Measurements from ENCODE around the gene ZNF561.
A peak's percentile ranks its signal among the peaks of the same experiment; 100 is the strongest.
"Not testable (repeated sequence)": the region's sequence is repeated elsewhere in the genome, so short reads cannot be mapped to it uniquely, and the experiment has no call there.

The ZNF561 gene

GRCh38 chr19:9597027-9597426 lies 24.0 kb downstream of the ZNF561 start:
- no peak for ATAC-seq
- TF ChIP-seq ZNF8 (CRISPR knock-in tag; IDR thresholded peaks at IDR 0.05) (no peak), ISL1 (CRISPR knock-in tag; IDR thresholded peaks at IDR 0.05) (no peak), RARB (CRISPR knock-in tag; IDR thresholded peaks at IDR 0.05) (no peak), ZFP3 (CRISPR knock-in tag; IDR thresholded peaks at IDR 0.05) (no peak)

GRCh38 chr19:9586764-9587163 lies 34.3 kb downstream of the ZNF561 start:
- peak; percentile 59 for ATAC-seq
- TF ChIP-seq ZFP3 (CRISPR knock-in tag; IDR thresholded peaks at IDR 0.05) = no peak
- TF ChIP-seq CREB5 (CRISPR knock-in tag; IDR thresholded peaks at IDR 0.05; ENCODE audit: low read depth) = no peak
- TF ChIP-seq OSR1 (CRISPR knock-in tag; IDR thresholded peaks at IDR 0.05) = no peak
- TF ChIP-seq ZNF565 (CRISPR knock-in tag; conservative IDR thresholded peaks at IDR 0.05; ENCODE audit: low read depth) = no peak
- TF ChIP-seq, protein P1, sequence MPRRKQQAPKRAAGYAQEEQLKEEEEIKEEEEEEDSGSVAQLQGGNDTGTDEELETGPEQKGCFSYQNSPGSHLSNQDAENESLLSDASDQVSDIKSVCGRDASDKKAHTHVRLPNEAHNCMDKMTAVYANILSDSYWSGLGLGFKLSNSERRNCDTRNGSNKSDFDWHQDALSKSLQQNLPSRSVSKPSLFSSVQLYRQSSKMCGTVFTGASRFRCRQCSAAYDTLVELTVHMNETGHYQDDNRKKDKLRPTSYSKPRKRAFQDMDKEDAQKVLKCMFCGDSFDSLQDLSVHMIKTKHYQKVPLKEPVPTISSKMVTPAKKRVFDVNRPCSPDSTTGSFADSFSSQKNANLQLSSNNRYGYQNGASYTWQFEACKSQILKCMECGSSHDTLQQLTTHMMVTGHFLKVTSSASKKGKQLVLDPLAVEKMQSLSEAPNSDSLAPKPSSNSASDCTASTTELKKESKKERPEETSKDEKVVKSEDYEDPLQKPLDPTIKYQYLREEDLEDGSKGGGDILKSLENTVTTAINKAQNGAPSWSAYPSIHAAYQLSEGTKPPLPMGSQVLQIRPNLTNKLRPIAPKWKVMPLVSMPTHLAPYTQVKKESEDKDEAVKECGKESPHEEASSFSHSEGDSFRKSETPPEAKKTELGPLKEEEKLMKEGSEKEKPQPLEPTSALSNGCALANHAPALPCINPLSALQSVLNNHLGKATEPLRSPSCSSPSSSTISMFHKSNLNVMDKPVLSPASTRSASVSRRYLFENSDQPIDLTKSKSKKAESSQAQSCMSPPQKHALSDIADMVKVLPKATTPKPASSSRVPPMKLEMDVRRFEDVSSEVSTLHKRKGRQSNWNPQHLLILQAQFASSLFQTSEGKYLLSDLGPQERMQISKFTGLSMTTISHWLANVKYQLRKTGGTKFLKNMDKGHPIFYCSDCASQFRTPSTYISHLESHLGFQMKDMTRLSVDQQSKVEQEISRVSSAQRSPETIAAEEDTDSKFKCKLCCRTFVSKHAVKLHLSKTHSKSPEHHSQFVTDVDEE (CRISPR knock-in tag; IDR thresholded peaks at IDR 0.05) = no peak
- TF ChIP-seq, protein P2, sequence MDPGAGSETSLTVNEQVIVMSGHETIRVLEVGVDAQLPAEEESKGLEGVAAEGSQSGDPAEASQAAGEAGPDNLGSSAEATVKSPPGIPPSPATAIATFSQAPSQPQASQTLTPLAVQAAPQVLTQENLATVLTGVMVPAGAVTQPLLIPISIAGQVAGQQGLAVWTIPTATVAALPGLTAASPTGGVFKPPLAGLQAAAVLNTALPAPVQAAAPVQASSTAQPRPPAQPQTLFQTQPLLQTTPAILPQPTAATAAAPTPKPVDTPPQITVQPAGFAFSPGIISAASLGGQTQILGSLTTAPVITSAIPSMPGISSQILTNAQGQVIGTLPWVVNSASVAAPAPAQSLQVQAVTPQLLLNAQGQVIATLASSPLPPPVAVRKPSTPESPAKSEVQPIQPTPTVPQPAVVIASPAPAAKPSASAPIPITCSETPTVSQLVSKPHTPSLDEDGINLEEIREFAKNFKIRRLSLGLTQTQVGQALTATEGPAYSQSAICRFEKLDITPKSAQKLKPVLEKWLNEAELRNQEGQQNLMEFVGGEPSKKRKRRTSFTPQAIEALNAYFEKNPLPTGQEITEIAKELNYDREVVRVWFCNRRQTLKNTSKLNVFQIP (CRISPR knock-in tag; IDR thresholded peaks at IDR 0.05; ENCODE audit: borderline replicate concordance, low read depth) = no peak
- TF ChIP-seq, protein P3, sequence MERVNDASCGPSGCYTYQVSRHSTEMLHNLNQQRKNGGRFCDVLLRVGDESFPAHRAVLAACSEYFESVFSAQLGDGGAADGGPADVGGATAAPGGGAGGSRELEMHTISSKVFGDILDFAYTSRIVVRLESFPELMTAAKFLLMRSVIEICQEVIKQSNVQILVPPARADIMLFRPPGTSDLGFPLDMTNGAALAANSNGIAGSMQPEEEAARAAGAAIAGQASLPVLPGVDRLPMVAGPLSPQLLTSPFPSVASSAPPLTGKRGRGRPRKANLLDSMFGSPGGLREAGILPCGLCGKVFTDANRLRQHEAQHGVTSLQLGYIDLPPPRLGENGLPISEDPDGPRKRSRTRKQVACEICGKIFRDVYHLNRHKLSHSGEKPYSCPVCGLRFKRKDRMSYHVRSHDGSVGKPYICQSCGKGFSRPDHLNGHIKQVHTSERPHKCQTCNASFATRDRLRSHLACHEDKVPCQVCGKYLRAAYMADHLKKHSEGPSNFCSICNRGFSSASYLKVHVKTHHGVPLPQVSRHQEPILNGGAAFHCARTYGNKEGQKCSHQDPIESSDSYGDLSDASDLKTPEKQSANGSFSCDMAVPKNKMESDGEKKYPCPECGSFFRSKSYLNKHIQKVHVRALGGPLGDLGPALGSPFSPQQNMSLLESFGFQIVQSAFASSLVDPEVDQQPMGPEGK (CRISPR knock-in tag; IDR thresholded peaks at IDR 0.05; ENCODE audit: borderline replicate concordance) = no peak
- TF ChIP-seq ZNF8 (CRISPR knock-in tag; IDR thresholded peaks at IDR 0.05) = no peak
- TF ChIP-seq ZNF70 (CRISPR knock-in tag; IDR thresholded peaks at IDR 0.05) = no peak
- TF ChIP-seq SNAI2 (CRISPR knock-in tag; IDR thresholded peaks at IDR 0.05) = no peak
- TF ChIP-seq GLIS3 (CRISPR knock-in tag; IDR thresholded peaks at IDR 0.05) = no peak
- no peak for TF ChIP-seq CSRNP3 (CRISPR knock-in tag; IDR thresholded peaks at IDR 0.05)
- no peak for TF ChIP-seq RARB (CRISPR knock-in tag; IDR thresholded peaks at IDR 0.05)

DNA sequence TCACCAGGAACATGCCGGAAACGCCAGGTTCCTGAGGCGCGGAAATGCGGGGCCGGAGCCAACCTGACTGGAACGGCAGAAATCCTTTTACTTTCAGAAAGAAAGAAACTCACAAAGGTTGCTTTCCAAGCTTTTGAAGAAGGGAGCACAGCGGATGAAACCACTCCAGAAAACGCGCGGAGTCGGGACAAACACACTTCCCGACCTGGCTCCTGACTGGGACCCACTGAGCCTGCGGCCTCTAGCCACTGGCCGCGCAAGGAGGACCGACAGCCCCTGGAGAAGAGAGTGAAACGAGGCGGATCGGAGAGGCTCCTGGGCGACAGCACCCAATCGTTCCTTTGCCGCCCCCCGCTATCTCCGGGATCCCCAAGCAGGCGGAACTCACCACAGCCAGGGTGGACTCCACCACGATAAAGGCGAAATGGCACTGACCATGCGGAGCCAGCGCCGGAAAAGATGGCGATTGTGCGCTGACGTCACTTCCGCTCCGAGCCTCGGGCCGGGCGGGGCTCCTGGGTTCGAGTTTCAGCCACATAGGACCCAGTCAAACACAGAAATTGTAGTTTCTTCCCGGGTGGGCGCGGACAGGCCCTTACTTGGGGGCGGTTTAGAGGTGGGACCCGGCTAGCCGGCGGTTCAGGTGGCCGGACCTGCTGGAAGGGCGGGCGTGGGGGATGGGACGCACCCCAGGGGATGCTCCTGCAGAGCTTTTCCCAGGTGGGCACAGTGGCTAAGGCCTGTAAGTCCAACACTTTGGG lies 36.8 kb downstream of the ZNF561 start, which contains the start of gene ZNF121:
ZNF121 (minus strand) TSS at position 432 of the 761 bp plus-strand sequence. CDS start 16,407 bp downstream, outside the sequence.
- peak; percentile 92 for ATAC-seq
- TF ChIP-seq ZNF565 (CRISPR knock-in tag; conservative IDR thresholded peaks at IDR 0.05; ENCODE audit: low read depth) (no peak), RARB (CRISPR knock-in tag; IDR thresholded peaks at IDR 0.05) (no peak), CREB5 (CRISPR knock-in tag; IDR thresholded peaks at IDR 0.05; ENCODE audit: low read depth) (no peak), TCF4 (CRISPR knock-in tag; IDR thresholded peaks at IDR 0.05; ENCODE audit: borderline replicate concordance) (no peak), GLIS3 (CRISPR knock-in tag; IDR thresholded peaks at IDR 0.05) (no peak), ISL1 (CRISPR knock-in tag; IDR thresholded peaks at IDR 0.05) (no peak)
- TF ChIP-seq, protein P3 (CRISPR knock-in tag; IDR thresholded peaks at IDR 0.05; ENCODE audit: borderline replicate concordance) = no peak; the same call in 1 of the 2 replicates

DNA sequence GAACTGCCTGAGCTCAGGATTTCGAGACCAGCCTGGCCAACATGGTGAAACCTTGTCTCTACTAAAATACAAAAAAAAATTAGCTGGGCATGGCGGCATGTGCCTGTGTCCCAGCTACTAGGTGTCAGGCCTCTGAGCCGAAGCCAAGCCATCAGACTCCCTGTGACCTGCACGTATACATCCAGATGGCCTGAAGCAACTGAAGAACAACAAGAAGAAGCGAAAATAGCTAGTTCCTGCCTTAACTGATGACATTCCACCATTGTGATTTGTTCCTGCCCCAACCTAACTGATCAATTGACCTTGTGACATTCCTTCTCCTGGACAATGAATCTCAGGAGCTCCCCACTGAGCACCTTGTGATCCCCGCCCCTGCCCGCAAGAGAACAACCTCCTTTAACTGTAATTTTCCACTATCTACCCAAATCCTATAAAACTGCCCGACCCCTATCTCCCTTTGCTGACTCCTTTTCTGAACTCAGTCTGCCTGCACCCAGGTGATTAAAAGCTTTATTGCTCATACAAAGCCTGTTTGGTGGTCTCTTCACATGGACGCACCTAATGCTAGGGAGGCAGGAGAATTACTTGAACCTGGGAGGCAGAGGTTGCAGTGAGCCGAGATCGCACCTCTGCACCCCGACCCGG lies 38.8 kb downstream of the ZNF561 start:
- ATAC-seq = not testable (repeated sequence)
